H1 (cell line): ENCODE measurements around the gene TCF7L2. TPM values are rescaled to one million over a fixed set of nuclear protein-coding genes. Genes with fewer than 3 reads are reported as not detected.

Source experiments
- CTCF ChIA-PET: fragments of 300-600 bp; sonication (Branson Sonifier 250); formaldehyde crosslinking; loops from one replicate; lab custom pipeline; 2021; ENCODE audit not compliant: partially characterized antibody; lab: Charles Lee
- POLR2A ChIA-PET: fragments of 300-600 bp; sonication (Branson Sonifier 250); formaldehyde crosslinking; loops from one replicate; lab custom pipeline; 2021; ENCODE audit warnings: inconsistent platforms; ENCODE audit not compliant: partially characterized antibody; lab: Charles Lee
- DNase-seq, 2 experiments: peaks; one replicate each; pipeline versions ENCODE4 v3.0.0 to v3.0.0-alpha.2; 2010 to 2022; ENCODE audit warnings: low spot score in 2 of 2, low read depth in 1 of 2, mixed read lengths in 1 of 2
- FAIRE-seq: peaks from 2 replicates; lab custom pipeline; 2011; peaks lifted over from hg19 to GRCh38; lab: Jason Lieb, UNC
- H2AFZ ChIP-seq: 2 replicates; pipeline ENCODE4 v1.8.1; 2012; ENCODE audit warnings: low read length, inconsistent platforms
- H2AK5ac ChIP-seq: 2 replicates; pipeline ENCODE4 v1.6.1; 2013; ENCODE audit warnings: low read depth, low read length
- H2BK120ac ChIP-seq: replicated peaks from 2 replicates; pipeline ENCODE3; 2013; ENCODE audit warnings: low read depth, low read length, inconsistent platforms
- H2BK12ac ChIP-seq: 2 replicates; pipeline ENCODE4 v1.6.1; 2013; ENCODE audit warnings: low read depth, low read length
- H2BK15ac ChIP-seq: 2 replicates; pipeline ENCODE4 v1.6.1; 2013; ENCODE audit warnings: low read length
- H2BK20ac ChIP-seq: 2 replicates; pipeline ENCODE4 v1.6.1; 2013; ENCODE audit warnings: low read length
- H2BK5ac ChIP-seq: 2 replicates; pipeline ENCODE4 v1.6.1; 2013; ENCODE audit warnings: low read depth, low read length
- H3K14ac ChIP-seq: 2 replicates; pipeline ENCODE4 v1.6.1; 2013; ENCODE audit warnings: inconsistent platforms; ENCODE audit not compliant: insufficient read length
- H3K18ac ChIP-seq: 2 replicates; pipeline ENCODE4 v1.6.1; 2013; ENCODE audit warnings: low read length; ENCODE audit errors: extremely low read depth
- H3K23ac ChIP-seq: 2 replicates; pipeline ENCODE4 v1.6.1; 2013; ENCODE audit warnings: inconsistent platforms; ENCODE audit not compliant: insufficient read length
- H3K23me2 ChIP-seq: 2 replicates; pipeline ENCODE4 v1.6.1; 2013; ENCODE audit warnings: low read depth, low read length
- H3K27ac ChIP-seq: 2 replicates; pipeline ENCODE4 v1.6.1; 2011; ENCODE audit warnings: low read depth, low read length, inconsistent platforms
- H3K27me3 ChIP-seq, 4 experiments: replicated peaks in 1 of 4; 1 replicate in 1 of 4; 2 replicates in 3 of 4; pipeline versions ENCODE4 v1.6.1 to v1.8.1; 2011 to 2013; ENCODE audit warnings: low read length in 3 of 4, mild to moderate bottlenecking in 3 of 4, inconsistent platforms in 2 of 4, mixed read lengths in 2 of 4, moderate library complexity in 1 of 4; ENCODE audit not compliant: control insufficient read depth in 3 of 4, insufficient read depth in 3 of 4; ENCODE audit errors: extremely low read depth in 1 of 4
- H3K36me3 ChIP-seq, 4 experiments: 2 replicates each; pipeline versions ENCODE4 v1.6.1 to v1.8.1; 2011 to 2013; ENCODE audit warnings: mild to moderate bottlenecking in 4 of 4, low read length in 3 of 4, moderate library complexity in 2 of 4, control low read depth in 1 of 4, inconsistent platforms in 1 of 4; ENCODE audit not compliant: insufficient read depth in 4 of 4, control insufficient read depth in 2 of 4
- H3K4ac ChIP-seq: replicated peaks from 2 replicates; pipeline ENCODE3; 2013; ENCODE audit warnings: low read length, low read depth, mixed read lengths, inconsistent platforms; ENCODE audit not compliant: insufficient read length
- H3K4me1 ChIP-seq, 4 experiments: replicated peaks in 1 of 4; 1 replicate in 1 of 4; 2 replicates in 3 of 4; pipeline versions ENCODE4 v1.6.1 to v1.8.1; 2011 to 2013; ENCODE audit warnings: low read length in 3 of 4, inconsistent platforms in 2 of 4, mixed read lengths in 1 of 4; ENCODE audit not compliant: insufficient read depth in 4 of 4, control insufficient read depth in 3 of 4
- H3K4me2 ChIP-seq, 2 experiments: 2 replicates each; pipeline versions ENCODE4 v1.6.1 to v1.8.1; 2011 to 2013; ENCODE audit warnings: low read depth in 2 of 2, low read length in 2 of 2, control low read depth in 1 of 2, inconsistent platforms in 1 of 2, mild to moderate bottlenecking in 1 of 2; ENCODE audit not compliant: insufficient read depth in 1 of 2
- H3K4me3 ChIP-seq, 4 experiments: fragments of 200-600, 300-600 bp in 1 of 4; sonication (generic), shearing (Covaris generic), sonication (Bioruptor Twin) in 1 of 4; 2 replicates each; pipeline versions ENCODE4 v1.5.1 to v1.8.1; 2011 to 2016; ENCODE audit warnings: low read length in 4 of 4, low read depth in 3 of 4, control low read depth in 2 of 4, inconsistent platforms in 2 of 4, mild to moderate bottlenecking in 2 of 4, mixed read lengths in 1 of 4, moderate library complexity in 1 of 4; ENCODE audit not compliant: insufficient read depth in 2 of 4; ENCODE audit errors: extremely low read depth in 1 of 4
- H3K56ac ChIP-seq: replicated peaks from 2 replicates; pipeline ENCODE3; 2013; ENCODE audit warnings: low read depth, mild to moderate bottlenecking, mixed read lengths, low read length, inconsistent platforms; ENCODE audit not compliant: insufficient read length
- H3K79me1 ChIP-seq: 2 replicates; pipeline ENCODE4 v1.6.1; 2013; ENCODE audit warnings: low read depth, low read length, control low read depth
- H3K79me2 ChIP-seq, 2 experiments: 2 replicates each; pipeline versions ENCODE4 v1.6.1 to v1.8.1; 2012 to 2013; ENCODE audit warnings: low read length in 2 of 2, mild to moderate bottlenecking in 2 of 2, inconsistent platforms in 1 of 2; ENCODE audit not compliant: insufficient read depth in 2 of 2, control insufficient read depth in 1 of 2
- H3K9ac ChIP-seq, 4 experiments: replicated peaks in 1 of 4; 1 replicate in 1 of 4; 2 replicates in 3 of 4; pipeline versions ENCODE4 v1.6.1 to v1.8.1; 2011 to 2013; ENCODE audit warnings: low read depth in 3 of 4, low read length in 3 of 4, control low read depth in 2 of 4, mild to moderate bottlenecking in 2 of 4, moderate library complexity in 2 of 4, inconsistent platforms in 1 of 4; ENCODE audit errors: extremely low read depth in 1 of 4
- H3K9me3 ChIP-seq, 2 experiments: 2 replicates each; pipeline versions ENCODE4 v1.6.1 to v1.8.1; 2012 to 2013; ENCODE audit warnings: mild to moderate bottlenecking in 2 of 2, moderate library complexity in 2 of 2, control low read depth in 1 of 2, inconsistent platforms in 1 of 2, low read depth in 1 of 2, low read length in 1 of 2, mixed read lengths in 1 of 2; ENCODE audit not compliant: insufficient read depth in 2 of 2
- H4K20me1 ChIP-seq, 2 experiments: replicated peaks in 1 of 2; 2 replicates each; pipeline versions ENCODE3 to v1.8.1; 2011 to 2013; ENCODE audit warnings: inconsistent platforms in 2 of 2, low read length in 2 of 2, mild to moderate bottlenecking in 1 of 2; ENCODE audit not compliant: insufficient read depth in 2 of 2, control insufficient read depth in 1 of 2
- H4K5ac ChIP-seq: 2 replicates; pipeline ENCODE4 v1.6.1; 2013; ENCODE audit warnings: low read length, low read depth, mixed read lengths, inconsistent platforms; ENCODE audit not compliant: insufficient read length
- H4K8ac ChIP-seq: 2 replicates; pipeline ENCODE4 v1.8.0; 2013; ENCODE audit warnings: mild to moderate bottlenecking, moderate library complexity, low read length, inconsistent platforms; ENCODE audit not compliant: insufficient read depth; ENCODE audit errors: extremely low read depth
- H4K91ac ChIP-seq: replicated peaks from 2 replicates; pipeline ENCODE3; 2013; ENCODE audit warnings: low read length, mixed read lengths, inconsistent platforms; ENCODE audit not compliant: insufficient read length
- HDAC2 ChIP-seq, 2 experiments: fragments of 300-600 bp in 1 of 2; sonication (generic) in 1 of 2; IDR thresholded peaks; 2 replicates each; pipeline ENCODE4 v1.6.1; 2011 to 2012; ENCODE audit warnings: low read depth in 2 of 2, low read length in 2 of 2, mild to moderate bottlenecking in 2 of 2, moderate library complexity in 2 of 2, borderline replicate concordance in 1 of 2, inconsistent platforms in 1 of 2
- SP1 ChIP-seq: IDR thresholded peaks from 2 replicates; pipeline ENCODE4 v1.6.1; 2011; ENCODE audit warnings: low read depth, low read length
- WGBS, 2 experiments: shearing (Covaris generic) in 1 of 2; methylation state at CpG; one replicate each; pipeline versions ENCODE4 v1.1.6 to v1.1.7; 2013 to 2015; ENCODE audit warnings: low lambda C conversion rate in 2 of 2, mixed read lengths in 2 of 2, inconsistent platforms in 1 of 2, low coverage in 1 of 2, missing lambda C conversion rate in 1 of 2; ENCODE audit not compliant: insufficient replicate concordance in 2 of 2, insufficient coverage in 1 of 2, insufficient read length in 1 of 2; ENCODE audit errors: extremely low coverage in 1 of 2, missing lambda C conversion rate in 1 of 2; 5-methylcytosine and 5-hydroxymethylcytosine counted together
- polyA plus RNA-seq, 7 experiments: library from polyadenylated mRNA; depleted of rRNA in 3 of 7; stranded (reverse) in 5 of 7; unstranded in 2 of 7; fragments of >200 nt in 5 of 7; fragments of 200-250 nt in 2 of 7; gene quantifications; 1 replicate in 5 of 7; 2 replicates in 1 of 7; 4 replicates in 1 of 7; pipeline versions ENCODE4 v1.2.1 to v1.2.3, GENCODE V29; 2011 to 2013; ENCODE audit warnings: missing spikeins in 2 of 7, mixed read lengths in 2 of 7
- total RNA-seq: library from RNA; stranded (reverse); fragmentation: NEBNext Ultra II Directional; extraction: Animal tissue kit (Norgen Biotek cat#: 25700); gene quantifications from 2 replicates; pipeline ENCODE4 v1.2.1, GENCODE V29; 2021

TCF7L2 gene
- total and polyA plus RNA-seq, 2 of the 8 experiments (the other 6 are each of a cell fraction or from before 2014, with no cell fraction given), result 33.9 to 67.3 TPM

DNA sequence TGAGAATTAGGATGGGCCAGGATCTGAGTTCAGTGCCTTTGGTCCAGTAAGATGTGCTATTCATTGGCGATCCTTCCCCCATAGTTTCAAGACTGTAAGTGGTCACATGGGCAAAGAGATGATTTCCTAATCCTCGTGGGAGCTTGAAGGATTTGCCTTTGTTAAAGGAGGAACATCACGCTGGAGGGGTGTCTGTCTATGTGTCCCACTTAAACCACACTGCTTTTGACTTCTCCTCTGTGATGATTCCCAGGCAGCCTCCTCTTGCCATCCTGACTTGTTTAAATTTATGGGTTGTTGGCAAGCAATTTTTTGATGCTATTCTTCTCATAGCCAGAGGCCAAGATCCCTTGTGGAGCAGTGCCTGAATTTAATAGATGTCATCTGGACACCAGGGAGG, 154.0 kb downstream of the TCF7L2 start:
- Histone ChIP-seq H4K20me1 (peaks cover 7 to 14% of the 10 kb centered on the region in 2 experiments), H2BK12ac (no peak overlapping the region), H3K4me2 (no peak overlapping the region), H3K79me1 (peaks cover 8% of the 10 kb centered on the region; the same call in 1 of the 2 replicates), H3K23ac (no peak overlapping the region), H3K4ac (no peak overlapping the region), H4K91ac (no peak overlapping the region), H3K9ac (no peak overlapping the region), H2BK15ac (no peak overlapping the region), H2BK5ac (no peak overlapping the region), H3K18ac (no peak overlapping the region), H3K79me2 (peaks cover 0 to 76% of the 10 kb centered on the region in 2 experiments; a peak in 3 of 4 replicates), H3K36me3 (peaks cover 0 to 10% (median 0%) of the 10 kb centered on the region in 4 experiments; a peak in 2 of 8 replicates), H3K14ac (no peak overlapping the region), H3K56ac (no peak overlapping the region), H2AK5ac (no peak overlapping the region), H3K9me3 (no peaks in the 10 kb centered on the region), H3K27me3 (no peaks in the 10 kb centered on the region), H4K8ac (no peak overlapping the region), H3K4me1 (peaks cover 2 to 14% (median 10%) of the 10 kb centered on the region in 4 experiments), H2AFZ (no peak overlapping the region), H3K4me3 (no peak overlapping the region), H2BK120ac (no peak overlapping the region), H4K5ac (no peak overlapping the region), H2BK20ac (no peak overlapping the region), H3K23me2 (no peaks in the 10 kb centered on the region), H3K27ac (no peak overlapping the region)
- FAIRE-seq, result no peak
- ChIA-PET CTCF (interaction anchor here (0.6 to 1.5 kb wide), 4 partner anchors 16 to 48 kb away, joined by 3 to 4 read pairs (median 3); no protein-coding TSS in a partner anchor), POLR2A (interaction anchor here (1.1 to 1.9 kb wide), 2 partner anchors 16 to 19 kb away, joined by 3 to 4 read pairs; no protein-coding TSS in a partner anchor)
- WGBS, 2 experiments, result 85% methylated on average over 3 of the region's 3 CpGs; no CpG with 5 or more reads in 1 of the 2 experiments
- TF ChIP-seq SP1, result no peak
- no peak for TF ChIP-seq HDAC2 (IDR thresholded peaks at IDR 0.05; ENCODE audit: borderline replicate concordance in 1 of 2, low read depth in 2 of 2, low read length in 2 of 2)
- DNase-seq, result no peak
